Lung microvascular endothelial cell (primary cell): ENCODE data around the gene ARHGEF6. TPM values are rescaled to one million over a fixed set of nuclear protein-coding genes. Genes with fewer than 3 reads are reported as not detected.

Source experiments
- DNase-seq, 2 donors: peaks; one replicate each; pipeline versions ENCODE4 v3.0.0 to v3.0.0-alpha.2; 2010; ENCODE audit warnings: low read depth in 2 of 2
- total RNA-seq: library from RNA; depleted of rRNA; stranded (reverse); fragments of >200 nt; gene quantifications from 2 replicates; pipeline ENCODE4 v1.2.1, GENCODE V29; 2014

ARHGEF6 gene
- total RNA-seq, 1 donor from 2014 or later, result 12.7 TPM

DNA sequence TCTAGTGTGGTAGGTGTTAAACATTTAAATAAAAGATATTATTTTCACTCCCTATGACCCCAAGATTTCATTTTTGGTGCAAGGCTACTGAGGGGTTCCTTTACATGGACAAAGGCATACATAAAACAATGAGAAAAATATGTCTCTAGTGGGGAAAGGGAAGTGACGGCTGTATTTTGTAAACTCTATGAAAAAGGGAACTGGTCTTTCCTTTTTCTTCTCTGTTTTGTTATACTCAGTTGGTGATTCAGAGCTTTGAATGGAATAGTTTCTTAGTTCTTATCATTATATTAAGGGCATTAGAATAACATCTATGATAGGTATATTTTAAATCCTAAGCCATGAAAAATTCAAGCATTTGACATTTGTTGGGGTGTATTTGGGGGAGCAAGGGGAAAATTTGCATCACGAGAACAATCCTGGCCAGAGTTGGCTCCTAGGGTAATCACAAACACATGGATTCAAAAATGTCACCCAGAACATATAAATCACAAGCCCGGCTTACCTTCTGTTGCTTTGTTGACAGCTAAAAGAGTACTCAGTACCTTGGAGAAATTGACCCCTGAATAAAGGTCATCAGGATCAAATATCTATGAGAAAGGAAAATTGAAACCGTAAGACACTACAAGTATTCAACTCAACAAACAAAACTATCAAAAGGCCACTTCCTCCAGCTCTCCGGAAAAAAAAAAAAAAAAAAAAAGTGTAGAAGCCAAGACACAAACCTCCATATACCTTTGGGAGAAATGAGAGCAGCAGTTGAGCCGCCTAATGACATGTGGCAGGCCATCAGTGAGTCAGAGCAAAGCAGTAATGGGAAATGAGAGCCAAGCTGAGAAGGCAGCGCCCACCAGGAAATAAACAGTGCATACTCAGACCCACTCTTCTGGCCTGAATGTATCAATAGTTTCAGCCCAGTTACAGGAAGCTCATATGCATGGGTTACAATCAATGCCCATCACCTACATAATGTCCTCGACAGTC, 33.4 kb downstream of the ARHGEF6 start:
- peak in 1 of 2 donors; percentile 14 for DNase-seq

DNA sequence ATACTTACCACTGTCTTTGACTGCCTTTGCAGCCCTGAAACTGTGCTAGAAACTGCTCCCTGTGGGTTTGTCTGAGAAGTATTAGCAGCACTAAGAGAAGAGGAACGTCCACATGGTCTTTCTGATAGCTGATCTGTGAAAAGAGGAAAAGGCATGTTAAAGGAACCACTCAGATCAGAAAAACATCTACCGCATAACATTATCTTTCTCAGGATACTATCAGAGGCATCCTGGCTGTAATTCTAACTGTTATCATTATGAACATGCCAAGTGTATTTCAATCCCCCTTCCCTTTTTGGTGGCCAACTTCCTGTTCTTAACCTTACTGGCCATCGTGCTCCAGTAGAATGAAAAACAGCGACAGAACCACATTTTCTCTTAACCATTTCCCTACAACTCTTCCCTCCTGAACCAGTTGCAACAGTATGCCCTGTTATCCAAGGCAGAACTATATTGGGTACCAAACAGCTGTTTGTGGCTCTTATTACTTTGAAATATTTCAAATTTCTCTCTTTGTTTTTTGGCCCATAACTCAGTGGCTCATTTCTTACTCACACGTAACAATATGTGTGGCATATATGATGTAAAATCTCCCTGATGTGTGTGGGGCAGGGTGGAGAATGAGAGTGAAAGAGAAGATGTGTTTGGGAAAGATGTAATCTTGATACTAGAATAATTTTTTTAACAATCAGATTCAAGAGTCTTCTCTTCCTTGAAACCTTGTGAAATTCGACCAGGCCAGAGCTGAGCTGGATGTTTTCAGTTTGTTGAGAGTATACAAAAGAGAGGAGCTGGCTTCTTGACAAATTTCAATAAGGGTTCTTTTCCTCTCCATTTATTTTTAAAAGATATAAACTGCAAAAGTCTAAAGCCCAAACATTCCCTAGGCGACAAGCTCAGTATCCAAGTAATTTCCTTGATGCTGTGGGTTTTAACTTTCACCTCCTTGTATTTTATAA, 35.2 kb downstream of the ARHGEF6 start:
- no peak for DNase-seq

DNA sequence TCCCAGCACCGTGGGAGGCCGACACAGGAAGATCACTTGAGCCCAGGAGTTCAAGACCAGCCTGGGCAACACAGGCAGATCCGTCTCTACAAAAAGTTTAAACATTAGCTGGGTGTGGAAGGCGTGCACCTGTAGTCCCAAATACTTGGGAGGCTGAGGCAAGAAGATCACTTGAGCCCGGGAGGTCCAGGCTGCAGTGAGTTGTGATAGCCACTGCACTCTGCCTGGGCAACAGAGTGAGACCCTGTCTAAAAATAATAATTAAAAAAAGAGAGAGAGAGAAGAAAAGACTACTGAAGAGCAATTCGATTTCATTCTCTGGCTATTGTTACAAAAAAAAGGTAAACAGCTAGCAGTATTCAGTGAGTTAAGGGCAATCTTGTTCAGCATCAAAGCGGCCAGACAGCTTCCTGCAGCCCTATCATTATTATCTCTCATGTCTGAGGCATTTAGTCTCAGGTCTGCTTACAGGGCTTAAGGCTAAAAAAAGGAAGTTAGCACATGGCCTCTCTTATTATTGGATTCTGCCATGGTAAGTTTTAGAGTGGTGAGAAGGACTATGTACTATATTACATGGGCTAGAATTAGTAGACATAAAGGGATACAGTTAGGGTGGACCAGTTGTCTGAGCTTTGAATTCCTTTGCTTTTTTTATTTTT, 37.9 kb downstream of the ARHGEF6 start:
- no peak for DNase-seq

DNA sequence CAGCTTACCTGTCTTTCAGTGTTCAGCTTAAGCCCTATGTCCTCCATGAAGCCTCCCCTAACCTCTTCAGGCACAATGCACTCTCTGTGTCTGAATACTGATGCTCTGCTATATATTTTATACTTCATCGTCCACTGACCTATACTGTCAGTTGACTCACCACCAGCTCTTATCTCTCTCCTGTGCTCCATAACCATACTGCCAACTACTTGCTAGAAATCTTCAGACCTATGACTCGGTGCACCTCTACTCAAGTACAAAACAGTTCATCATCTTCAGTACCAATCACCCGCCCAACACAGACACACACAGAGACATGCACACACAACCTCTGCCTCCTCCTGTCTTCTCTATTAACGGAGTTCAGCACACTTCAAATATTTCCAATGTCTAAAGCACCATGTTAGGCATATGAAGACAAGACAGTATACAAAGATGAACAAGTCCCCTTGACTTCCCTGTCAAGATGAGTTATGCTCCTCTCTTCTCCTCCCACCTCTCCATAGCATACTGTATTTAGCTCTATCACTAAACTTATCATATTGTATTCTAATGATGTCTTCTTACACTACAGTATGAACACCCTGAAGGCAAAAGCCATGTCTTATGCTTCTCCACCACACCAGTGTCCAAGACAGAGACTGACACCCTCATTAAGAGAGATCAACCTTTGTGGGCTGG, 42.5 kb downstream of the ARHGEF6 start:
- DNase-seq, result no peak

DNA sequence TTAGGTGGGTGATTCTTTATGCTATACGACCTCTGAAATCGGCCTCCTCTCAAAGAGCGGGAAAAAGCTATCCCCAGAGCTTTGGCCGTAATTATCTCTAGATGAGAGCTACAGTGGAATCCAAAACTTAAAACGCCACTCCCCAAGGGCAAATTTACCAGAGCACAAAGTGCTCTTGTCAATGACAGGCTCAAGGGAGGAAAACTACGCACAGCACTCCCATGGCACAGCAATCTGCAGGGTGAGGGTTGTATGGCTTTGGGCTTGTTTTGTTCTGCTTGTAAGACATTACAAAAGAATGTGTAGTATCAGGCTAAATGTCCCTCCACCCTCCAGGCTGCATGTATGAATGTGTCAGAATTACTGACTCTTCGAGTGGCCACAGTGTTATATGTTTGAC, 44.0 kb downstream of the ARHGEF6 start:
- no peak for DNase-seq

DNA sequence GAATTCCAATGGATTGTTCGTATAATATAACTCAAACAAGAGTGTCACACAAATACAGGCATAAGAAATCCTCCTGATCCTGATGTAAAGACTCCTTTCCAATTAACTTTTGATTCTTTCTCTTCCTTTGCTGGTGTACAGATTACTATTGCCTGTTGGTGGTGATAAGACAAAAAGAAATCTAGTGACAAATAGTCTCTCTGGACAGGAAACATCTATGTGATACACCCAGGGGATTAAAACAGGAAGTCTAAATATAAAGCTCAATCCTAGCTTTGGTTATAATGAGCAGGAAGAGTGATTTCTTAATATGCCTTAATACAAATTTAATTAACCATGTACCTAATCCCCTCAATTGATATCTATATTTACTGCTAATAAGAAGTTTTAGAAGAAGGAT, 45.1 kb downstream of the ARHGEF6 start:
- no peak for DNase-seq

DNA sequence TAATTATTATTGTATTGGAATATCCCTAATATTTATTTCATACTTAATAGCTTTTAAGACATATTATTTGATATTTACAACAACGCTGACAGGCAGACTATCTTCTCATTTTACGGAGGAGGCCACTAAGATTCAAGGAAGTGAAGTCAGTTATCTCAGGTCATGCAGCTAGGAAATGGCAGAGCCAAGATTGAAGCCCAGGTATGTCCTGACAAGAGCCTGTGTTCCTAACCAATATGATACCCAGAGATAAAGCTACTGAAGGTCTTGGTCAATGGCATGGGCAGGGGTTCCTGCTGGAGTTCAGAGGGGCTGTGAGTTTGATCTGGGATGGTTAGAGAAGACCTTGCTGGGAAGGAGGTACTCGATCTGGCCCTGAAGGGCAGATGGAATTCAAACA, 47.1 kb downstream of the ARHGEF6 start:
- no peak for DNase-seq

DNA sequence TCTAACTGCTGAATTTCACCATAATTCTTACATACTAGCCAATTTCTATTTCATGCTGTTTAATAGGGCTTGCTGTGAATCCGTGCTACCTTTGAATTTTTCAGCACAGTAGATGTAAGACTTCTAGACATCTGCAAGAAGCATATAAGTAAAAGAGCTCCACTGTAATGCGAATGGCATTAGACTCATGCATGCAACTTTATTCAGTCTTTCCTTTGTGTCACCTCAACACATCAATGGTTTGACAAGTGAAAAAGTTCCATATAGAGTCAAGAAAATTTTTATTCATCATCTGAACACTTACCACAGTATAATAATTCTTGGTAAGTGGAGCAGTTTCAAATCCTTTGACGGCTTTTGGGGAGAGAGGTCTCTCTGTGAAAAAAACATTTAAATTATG, 48.9 kb downstream of the ARHGEF6 start:
- no peak for DNase-seq

DNA sequence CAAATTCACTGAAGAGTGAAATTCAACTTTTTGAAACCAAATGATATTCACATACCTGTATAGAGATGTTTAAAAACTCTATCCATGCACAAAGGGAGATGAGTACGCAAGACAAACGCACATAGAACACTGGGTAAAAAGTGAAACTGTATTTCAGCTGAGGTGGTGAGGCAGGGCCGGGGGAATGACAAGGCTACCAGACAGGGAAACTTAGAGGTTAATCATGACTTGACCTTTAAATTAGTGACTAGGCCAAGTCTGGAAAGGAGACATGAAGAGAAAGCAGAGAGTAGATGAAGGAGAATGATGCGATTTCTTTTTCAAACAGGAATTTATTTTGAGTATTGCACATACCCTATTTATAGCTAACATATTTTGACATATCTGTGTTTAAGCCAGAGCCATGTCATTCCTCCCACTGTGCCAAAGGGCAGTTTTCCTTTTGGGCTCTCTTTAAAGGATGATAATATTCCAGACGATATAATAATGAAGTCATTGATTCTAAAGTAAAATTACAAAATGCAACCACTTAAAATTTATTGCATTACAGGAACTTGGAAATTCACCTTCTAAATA, 49.4 kb downstream of the ARHGEF6 start:
- DNase-seq, result no peak

DNA sequence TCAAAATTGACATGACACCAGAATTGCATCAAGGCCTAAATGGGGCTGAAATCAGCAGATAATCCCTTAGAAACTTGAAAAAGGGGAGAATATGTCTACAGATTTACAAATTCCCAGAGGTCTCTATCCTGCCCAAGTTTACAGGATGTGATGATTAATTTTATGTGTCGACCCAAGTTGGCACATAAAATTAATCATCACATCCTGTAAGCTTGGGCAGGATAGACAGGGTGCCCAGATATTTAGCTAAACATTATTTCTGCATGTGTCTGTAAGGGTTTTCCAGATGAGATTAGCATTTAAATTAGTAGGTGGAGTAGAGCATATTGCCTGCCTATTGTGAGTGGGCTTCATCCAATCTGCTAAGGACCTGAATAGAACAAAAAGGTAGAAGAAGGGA, 52.3 kb downstream of the ARHGEF6 start:
- no peak for DNase-seq

DNA sequence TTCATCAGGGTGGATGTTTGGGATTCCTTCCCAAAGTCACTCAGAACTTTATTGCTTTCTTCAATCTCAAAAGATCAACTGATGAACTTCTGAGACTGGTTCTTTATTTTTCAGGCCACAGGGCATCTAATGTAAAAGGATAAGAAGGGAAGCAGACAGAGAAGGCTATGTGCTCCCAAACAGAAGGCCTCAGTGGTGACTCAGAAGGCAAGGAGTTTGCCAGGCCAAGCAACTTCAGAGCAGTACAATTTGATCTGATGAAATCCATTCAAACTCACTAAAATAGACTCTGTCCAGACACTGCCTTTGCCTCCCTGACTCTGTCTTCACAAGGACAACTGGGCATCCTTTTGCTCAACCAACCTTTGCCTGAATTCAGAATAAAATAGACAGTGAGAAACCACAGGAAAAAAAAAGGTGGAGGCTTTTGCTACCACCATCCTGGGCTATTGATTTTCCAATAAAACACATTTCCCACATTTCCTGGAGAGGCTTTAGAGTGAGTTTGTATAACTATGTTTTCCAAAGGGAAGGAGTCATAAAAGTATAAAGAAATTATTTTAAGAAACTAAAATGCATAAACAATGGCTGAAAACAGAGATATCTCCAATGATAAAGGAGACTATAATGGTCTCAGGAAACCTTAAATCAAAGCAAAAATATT, 55.2 kb downstream of the ARHGEF6 start:
- peak in 1 of 2 donors; percentile 21 for DNase-seq

DNA sequence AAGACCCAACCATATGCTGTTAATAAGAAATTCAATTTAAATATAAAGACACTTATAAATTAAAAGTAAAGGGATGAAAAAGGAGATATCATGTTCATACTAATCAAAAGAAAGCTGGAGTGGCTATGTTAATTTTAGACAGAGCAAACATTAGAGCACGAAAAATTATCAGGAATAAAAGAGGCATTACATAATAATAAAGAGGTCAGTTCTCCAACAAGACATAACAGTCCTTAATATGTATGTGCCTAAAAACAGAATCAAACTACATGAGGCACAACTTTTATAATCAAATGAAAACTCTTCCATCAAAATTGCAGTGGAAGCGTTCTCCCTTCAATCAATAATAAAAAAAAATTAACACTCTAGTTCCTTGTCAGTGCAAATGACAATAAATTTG, 62.6 kb downstream of the ARHGEF6 start:
- no peak for DNase-seq

DNA sequence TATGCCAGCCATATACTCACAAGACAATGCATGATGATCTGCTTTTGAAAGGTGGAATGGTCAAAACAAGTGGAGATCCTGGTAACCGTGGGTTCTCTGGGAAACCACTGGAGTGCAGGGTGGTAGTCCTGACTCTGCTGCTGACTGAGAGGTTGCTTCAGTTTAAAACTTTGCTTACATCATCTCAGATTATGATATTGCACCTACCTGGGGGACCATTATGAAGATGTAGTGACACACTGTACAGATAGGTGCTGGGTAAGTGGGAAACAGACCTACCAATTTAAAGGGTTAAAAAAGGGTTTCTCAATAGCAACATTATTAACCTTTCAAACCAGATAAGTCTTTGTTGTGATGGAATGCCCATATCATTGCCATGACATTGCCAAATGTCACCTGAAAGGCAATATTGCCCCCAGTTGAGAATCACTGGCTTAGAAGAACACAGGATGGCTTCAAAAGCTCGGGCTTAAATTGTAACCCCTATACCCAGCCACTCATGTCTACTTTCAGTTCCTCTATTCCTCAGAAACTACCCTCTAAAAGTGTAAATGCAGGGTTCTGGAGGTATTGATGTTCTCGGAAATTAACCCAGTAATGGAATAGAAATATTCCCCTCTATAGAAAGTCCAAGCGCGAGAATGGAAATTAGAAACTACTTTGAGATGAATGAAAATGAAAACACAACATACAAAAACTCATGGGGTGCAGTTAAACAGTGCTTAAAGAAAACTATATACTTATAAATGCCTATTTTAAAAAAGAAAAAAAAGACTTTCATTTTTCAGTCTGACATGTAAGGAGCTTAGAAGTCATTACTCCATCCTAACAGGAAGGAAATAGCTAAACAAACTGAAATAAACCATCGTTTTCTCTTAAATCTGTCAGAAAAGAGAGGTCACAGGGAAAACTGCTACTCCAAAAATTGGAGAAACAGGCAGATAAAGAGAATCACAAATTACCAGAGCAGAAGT, 65.8 kb downstream of the ARHGEF6 start:
- DNase-seq, result no peak

DNA sequence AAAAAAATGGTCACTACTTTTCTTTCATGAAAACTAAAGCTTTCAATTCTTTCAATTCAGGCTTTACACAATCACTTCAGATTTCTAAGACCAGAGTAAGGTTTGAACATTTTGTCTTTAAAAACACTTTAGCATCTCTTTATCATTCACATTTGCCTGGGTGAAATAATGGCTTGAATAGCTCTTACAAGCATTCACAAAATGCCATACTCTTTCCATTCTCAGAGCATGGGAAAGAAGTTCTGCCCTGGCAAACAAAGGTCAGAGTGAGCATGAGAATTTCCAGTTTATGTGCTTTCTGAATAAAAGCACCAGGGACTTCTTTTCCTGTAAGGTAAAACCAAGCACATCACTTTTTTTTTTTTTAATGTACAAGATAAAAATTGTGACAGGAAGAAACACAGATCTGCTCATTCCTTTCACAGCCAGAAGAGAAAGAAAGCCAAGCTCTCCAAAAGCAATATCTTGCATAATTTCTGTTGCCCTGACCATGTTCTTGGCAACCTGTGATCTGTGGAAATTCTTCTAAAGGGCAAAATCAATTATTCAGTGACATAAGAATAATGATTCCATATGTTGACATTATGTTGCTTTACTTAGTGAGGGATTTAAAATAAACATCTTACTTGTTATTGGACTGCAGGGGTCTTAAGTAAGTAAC, 68.0 kb downstream of the ARHGEF6 start:
- peak in 1 of 2 donors; percentile 12 for DNase-seq

DNA sequence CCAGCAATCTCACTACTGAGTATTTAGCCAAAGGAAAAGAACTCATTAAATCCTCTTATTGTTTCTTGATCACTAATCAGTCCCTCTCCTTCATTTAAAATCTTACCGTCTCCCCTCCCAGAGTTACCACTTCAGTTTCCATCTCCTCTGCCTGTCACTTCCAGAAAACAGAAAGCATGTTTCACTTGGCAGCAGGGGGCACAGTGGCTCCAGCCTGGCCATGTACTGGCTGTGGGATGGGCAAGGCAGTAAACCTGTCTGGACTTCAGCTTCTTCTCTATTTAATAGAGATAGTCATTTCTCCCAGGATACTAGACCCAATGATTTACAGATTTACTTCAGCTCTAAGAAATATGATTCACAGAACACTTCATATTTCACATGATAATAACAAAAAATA, 69.6 kb downstream of the ARHGEF6 start:
- peak; percentile 60 to 62 for DNase-seq

DNA sequence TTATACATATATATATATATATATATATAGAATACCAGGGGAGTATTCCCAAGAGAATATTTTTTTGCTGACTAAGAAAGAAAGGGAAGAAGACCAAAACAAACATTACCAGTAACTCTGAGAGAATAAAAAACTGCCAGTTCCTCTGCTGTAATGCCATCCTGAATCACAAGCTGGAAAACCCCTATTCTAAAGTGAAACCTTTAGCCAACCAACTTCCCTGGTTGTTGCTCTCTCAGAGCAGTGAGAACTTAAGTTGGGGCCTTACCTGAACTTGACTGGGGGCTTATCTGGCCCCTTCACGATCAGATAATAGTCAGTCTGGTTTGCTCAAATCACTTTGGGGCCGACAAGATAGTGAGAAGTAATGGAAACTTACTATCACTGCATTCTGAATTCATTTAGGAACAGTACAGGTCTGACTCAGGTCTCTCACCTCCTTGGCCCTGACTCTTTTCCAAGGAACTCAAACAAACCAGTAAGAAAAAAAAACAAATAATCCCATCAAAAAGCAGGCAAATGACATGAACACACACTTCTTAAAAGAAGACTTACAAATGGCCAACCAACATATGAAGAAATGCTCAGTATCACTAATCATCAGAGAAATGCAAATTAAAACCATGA, 70.3 kb downstream of the ARHGEF6 start:
- peak; percentile 28 to 39 for DNase-seq

DNA sequence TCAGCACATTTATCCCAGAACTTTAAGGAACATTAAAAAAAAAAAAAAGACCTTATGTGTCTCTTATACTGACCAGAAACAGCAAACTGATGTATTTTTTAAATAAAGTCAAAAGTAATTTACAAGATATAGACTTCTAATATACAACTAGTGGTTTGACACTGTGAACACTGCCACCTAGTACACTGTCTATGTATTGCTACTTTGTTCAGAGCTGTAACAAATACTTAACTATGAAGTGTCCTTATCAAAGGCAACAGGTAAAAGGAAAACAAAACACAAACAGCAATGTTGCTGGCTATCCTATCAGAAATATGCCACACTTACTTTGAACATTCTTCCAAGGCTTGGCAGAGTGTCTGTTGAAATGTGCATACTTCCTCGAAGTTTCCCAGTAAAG, 72.4 kb downstream of the ARHGEF6 start:
- DNase-seq, result peak; percentile 10 to 36

DNA sequence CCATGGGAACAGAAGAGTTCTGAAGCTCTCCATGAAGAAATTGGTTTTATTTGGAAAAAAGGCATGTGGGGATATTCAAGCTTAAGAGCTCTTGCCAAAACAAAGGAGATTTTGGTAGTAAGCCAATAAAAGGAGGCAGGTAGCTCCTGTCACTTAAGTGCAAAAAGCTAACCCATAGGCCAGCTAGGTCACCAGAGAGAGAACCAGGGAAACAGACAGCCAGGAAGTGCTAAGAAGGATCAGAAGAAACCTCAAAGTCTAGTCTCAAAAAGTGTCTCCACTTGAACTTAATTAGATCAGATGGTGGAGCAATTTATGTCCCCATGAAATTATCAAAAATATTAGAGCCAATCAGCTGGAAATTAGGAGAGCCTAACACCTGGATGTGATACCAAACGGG, 83.6 kb downstream of the ARHGEF6 start:
- no peak for DNase-seq
